Stimulated activated naive B cell treated with anti-CD40 and anti-IgM and Interleukin-4, amounts not matched to agents 10 μg/mL and 1 μg/mL and 100 μg/mL, for 72 hours (primary cell): ENCODE data around the gene FAM83E.
"Not testable (repeated sequence)": the region's sequence is repeated elsewhere in the genome, so short reads cannot be mapped to it uniquely, and the experiment has no call there.

ENCODE experiments used
- ATAC-seq, 2 donors: fragments of 150-1000 bp; cut with Tn5 transposase; replicated peaks; 2 replicates each; pipeline ENCODE4 v1.10.0; 2021; ENCODE audit warnings: moderate library complexity in 1 of 2
- DNase-seq: peaks from one replicate; pipeline ENCODE4 v3.0.0; 2021
- H3K27ac Mint-ChIP-seq: one replicate; pipeline ENCODE4 v1.8.0; 2022; ENCODE audit warnings: mild to moderate bottlenecking, mixed read lengths
- H3K27me3 Mint-ChIP-seq, 2 donors: one replicate each; pipeline ENCODE4 v1.8.0; 2022; ENCODE audit warnings: mixed read lengths in 2 of 2
- H3K36me3 Mint-ChIP-seq, 2 donors: one replicate each; pipeline ENCODE4 v1.8.0; 2022; ENCODE audit warnings: mixed read lengths in 2 of 2, mild to moderate bottlenecking in 1 of 2
- H3K4me1 Mint-ChIP-seq, 2 donors: one replicate each; pipeline ENCODE4 v1.8.0; 2022; ENCODE audit warnings: mixed read lengths in 2 of 2, mild to moderate bottlenecking in 1 of 2
- H3K4me3 Mint-ChIP-seq, 2 donors: one replicate each; pipeline ENCODE4 v1.8.0; 2022; ENCODE audit warnings: mild to moderate bottlenecking in 2 of 2, mixed read lengths in 2 of 2, moderate library complexity in 1 of 2
- H3K9me3 Mint-ChIP-seq, 2 donors: one replicate each; pipeline ENCODE4 v1.8.0; 2022; ENCODE audit warnings: mixed read lengths in 2 of 2, mild to moderate bottlenecking in 1 of 2

FAM83E gene

GRCh38 chr19:48600679-48601417 lies 14.0 kb downstream of the FAM83E start:
- Mint-ChIP-seq H3K4me3 (no peak overlapping the region), H3K9me3 (no peaks in the 10 kb centered on the region), H3K36me3 (no peaks in the 10 kb centered on the region), H3K4me1 (no peaks in the 10 kb centered on the region), H3K27ac (no peak overlapping the region), H3K27me3 (peaks cover 5 to 13% of the 10 kb centered on the region in 2 donors)
- ATAC-seq: no peak
- no peak for DNase-seq

- no peak overlapping the region for H3K4me3 Mint-ChIP-seq
- H3K36me3 Mint-ChIP-seq: no peaks in the 10 kb centered on the region
- H3K27ac Mint-ChIP-seq: no peak overlapping the region
- ATAC-seq (no peak), DNase-seq (no peak)
- no peaks in the 10 kb centered on the region for H3K4me1 Mint-ChIP-seq
- peaks cover 5 to 19% of the 10 kb centered on the region in 2 donors for H3K27me3 Mint-ChIP-seq
- no peaks in the 10 kb centered on the region for H3K9me3 Mint-ChIP-seq
Measured at GRCh38 chr19:48598996-48599700, 15.7 kb downstream of the FAM83E start.

- H3K9me3 Mint-ChIP-seq: no peaks in the 10 kb centered on the region
- H3K4me1 Mint-ChIP-seq: no peaks in the 10 kb centered on the region
- peaks cover 5 to 19% of the 10 kb centered on the region in 2 donors for H3K27me3 Mint-ChIP-seq
- no peaks in the 10 kb centered on the region for H3K36me3 Mint-ChIP-seq
- DNase-seq: no peak
- no peak overlapping the region for H3K27ac Mint-ChIP-seq
- H3K4me3 Mint-ChIP-seq: no peak overlapping the region
- ATAC-seq: peak; percentile 33 to 73
Measured at GRCh38 chr19:48596679-48597465, 18.0 kb downstream of the FAM83E start.

- no peaks in the 10 kb centered on the region for H3K36me3 Mint-ChIP-seq
- DNase-seq (no peak), ATAC-seq (no peak)
- H3K4me3 Mint-ChIP-seq: no peak overlapping the region
- peaks cover 6 to 19% of the 10 kb centered on the region in 2 donors for H3K27me3 Mint-ChIP-seq
- H3K27ac Mint-ChIP-seq: no peak overlapping the region
- H3K4me1 Mint-ChIP-seq: no peaks in the 10 kb centered on the region
- H3K9me3 Mint-ChIP-seq: no peaks in the 10 kb centered on the region
Measured at GRCh38 chr19:48596237-48596636, 18.6 kb downstream of the FAM83E start.

GRCh38 chr19:48595833-48596232 lies 19.0 kb downstream of the FAM83E start:
- no peak overlapping the region for H3K4me3 Mint-ChIP-seq
- H3K27me3 Mint-ChIP-seq: peaks cover 9 to 22% of the 10 kb centered on the region in 2 donors
- no peaks in the 10 kb centered on the region for H3K9me3 Mint-ChIP-seq
- H3K27ac Mint-ChIP-seq: no peak overlapping the region
- ATAC-seq (no peak), DNase-seq (no peak)
- no peaks in the 10 kb centered on the region for H3K4me1 Mint-ChIP-seq
- no peaks in the 10 kb centered on the region for H3K36me3 Mint-ChIP-seq

- H3K9me3 Mint-ChIP-seq: no peaks in the 10 kb centered on the region
- ATAC-seq (no peak), DNase-seq (no peak)
- H3K27me3 Mint-ChIP-seq: peaks cover 13 to 29% of the 10 kb centered on the region in 2 donors
- H3K4me3 Mint-ChIP-seq: no peak overlapping the region
- H3K36me3 Mint-ChIP-seq: no peaks in the 10 kb centered on the region
- no peaks in the 10 kb centered on the region for H3K4me1 Mint-ChIP-seq
- H3K27ac Mint-ChIP-seq: no peak overlapping the region
Measured at GRCh38 chr19:48595171-48595570, 19.7 kb downstream of the FAM83E start.

- no peaks in the 10 kb centered on the region for H3K9me3 Mint-ChIP-seq
- ATAC-seq: no peak
- peaks cover 7 to 10% of the 10 kb centered on the region in 2 donors for H3K4me1 Mint-ChIP-seq
- no peak overlapping the region for H3K27ac Mint-ChIP-seq
- no peak overlapping the region for H3K4me3 Mint-ChIP-seq
- H3K27me3 Mint-ChIP-seq: peaks cover 16 to 29% of the 10 kb centered on the region in 2 donors
- H3K36me3 Mint-ChIP-seq: no peaks in the 10 kb centered on the region
- no peak for DNase-seq
Measured at GRCh38 chr19:48591021-48591420, 23.9 kb downstream of the FAM83E start.

GRCh38 chr19:48588670-48589401 lies 26.0 kb downstream of the FAM83E start:
- peak overlapping the region; percentile 78 to 80 for H3K4me3 Mint-ChIP-seq
- peak; percentile 78 for DNase-seq
- peaks cover 13 to 17% of the 10 kb centered on the region in 2 donors for H3K4me1 Mint-ChIP-seq
- H3K36me3 Mint-ChIP-seq: peaks cover 0 to 4% of the 10 kb centered on the region in 2 donors
- ATAC-seq: peak; percentile 85 to 88
- peaks cover 22 to 30% of the 10 kb centered on the region in 2 donors for H3K27me3 Mint-ChIP-seq
- peak overlapping the region; percentile 79 for H3K27ac Mint-ChIP-seq
- H3K9me3 Mint-ChIP-seq: peaks cover 0 to 3% of the 10 kb centered on the region in 2 donors

- DNase-seq (no peak), ATAC-seq (no peak)
- H3K27ac Mint-ChIP-seq: no peak overlapping the region
- H3K9me3 Mint-ChIP-seq: peaks cover 0 to 3% of the 10 kb centered on the region in 2 donors
- peaks cover 22 to 33% of the 10 kb centered on the region in 2 donors for H3K27me3 Mint-ChIP-seq
- H3K4me1 Mint-ChIP-seq: peaks cover 14 to 18% of the 10 kb centered on the region in 2 donors
- H3K36me3 Mint-ChIP-seq: peaks cover 0 to 4% of the 10 kb centered on the region in 2 donors
- no peak overlapping the region for H3K4me3 Mint-ChIP-seq
Measured at GRCh38 chr19:48587387-48587786, 27.5 kb downstream of the FAM83E start.

GRCh38 chr19:48582168-48582567 lies 32.7 kb downstream of the FAM83E start:
- H3K27ac Mint-ChIP-seq: no peak overlapping the region
- DNase-seq (no peak), ATAC-seq (no peak)
- peaks cover 6 to 15% of the 10 kb centered on the region in 2 donors for H3K27me3 Mint-ChIP-seq
- H3K9me3 Mint-ChIP-seq: peaks cover 0 to 3% of the 10 kb centered on the region in 2 donors
- H3K4me3 Mint-ChIP-seq: no peak overlapping the region
- peaks cover 0 to 4% of the 10 kb centered on the region in 2 donors for H3K36me3 Mint-ChIP-seq
- H3K4me1 Mint-ChIP-seq: peaks cover 7 to 8% of the 10 kb centered on the region in 2 donors

- H3K4me3 Mint-ChIP-seq: no peak overlapping the region
- H3K4me1 Mint-ChIP-seq: peaks cover under 1 to 1% of the 10 kb centered on the region in 2 donors
- no peak for ATAC-seq
- no peaks in the 10 kb centered on the region for H3K36me3 Mint-ChIP-seq
- no peak for DNase-seq
- no peaks in the 10 kb centered on the region for H3K9me3 Mint-ChIP-seq
- H3K27ac Mint-ChIP-seq: no peak overlapping the region
- H3K27me3 Mint-ChIP-seq: peaks cover 0 to 6% of the 10 kb centered on the region in 2 donors
Measured at GRCh38 chr19:48578891-48579290, 36.0 kb downstream of the FAM83E start.

- not testable (repeated sequence) for DNase-seq, H3K27me3 Mint-ChIP-seq, ATAC-seq, H3K4me1 Mint-ChIP-seq, H3K36me3 Mint-ChIP-seq, H3K27ac Mint-ChIP-seq, H3K9me3 Mint-ChIP-seq, H3K4me3 Mint-ChIP-seq
Measured at GRCh38 chr19:48577908-48578307, 37.0 kb downstream of the FAM83E start.

- Mint-ChIP-seq H3K4me3 (no peak overlapping the region), H3K27ac (no peak overlapping the region), H3K4me1 (no peaks in the 10 kb centered on the region), H3K27me3 (peaks cover 4 to 6% of the 10 kb centered on the region in 2 donors), H3K9me3 (no peaks in the 10 kb centered on the region), H3K36me3 (no peaks in the 10 kb centered on the region)
- ATAC-seq (no peak), DNase-seq (no peak)
Measured at GRCh38 chr19:48575931-48576622, 38.8 kb downstream of the FAM83E start.
